HK-2 (cell line): ENCODE data around the gene CA14.
"Not testable (repeated sequence)": the region's sequence is repeated elsewhere in the genome, so short reads cannot be mapped to it uniquely, and the experiment has no call there.

Experiments
- DNase-seq: peaks from one replicate; pipeline ENCODE4 v3.0.0-alpha.2; 2018; ENCODE audit not compliant: unreplicated experiment

The CA14 gene

DNA sequence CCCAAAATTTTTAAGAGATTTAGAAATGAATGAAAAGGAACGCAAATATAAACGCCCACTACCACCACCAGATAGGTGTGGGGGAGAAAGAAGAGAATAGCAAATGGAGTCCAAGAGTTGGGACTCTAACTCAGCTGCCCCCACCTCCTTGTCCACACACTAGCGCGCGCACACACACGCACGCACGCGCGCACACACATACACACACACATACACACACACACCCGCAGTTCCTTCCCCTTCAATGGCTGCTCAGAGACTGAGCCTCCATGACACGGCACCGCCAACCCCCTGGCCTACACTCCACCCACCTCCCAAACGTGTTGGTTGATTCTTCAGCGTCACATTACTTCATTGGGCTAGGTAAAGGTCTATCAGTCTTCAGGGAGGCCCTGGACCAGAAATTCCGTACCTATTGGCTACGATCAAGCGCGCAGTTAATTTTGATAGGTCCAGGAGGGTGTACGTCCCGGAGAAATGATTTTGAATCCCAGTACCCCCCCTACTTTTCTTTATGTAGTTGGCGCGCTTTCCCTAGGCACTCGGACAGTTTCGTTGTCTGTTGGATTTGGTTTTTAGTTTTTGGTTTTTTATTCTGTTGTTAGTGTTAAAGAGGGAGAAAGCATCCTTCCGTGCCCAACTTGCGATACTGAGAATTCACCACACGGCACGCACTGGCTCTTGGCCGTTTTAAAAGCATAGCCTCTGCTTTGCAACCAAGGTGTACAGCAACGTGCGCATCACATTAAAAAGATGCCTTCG is 21.5 kb upstream of the CA14 start, which contains the start of gene ANP32E:
TSS of gene ANP32E (minus strand) at position 261 of the 762 bp plus-strand sequence. CDS start 326 bp downstream, outside the sequence.
- peak; percentile 94 for DNase-seq

DNA sequence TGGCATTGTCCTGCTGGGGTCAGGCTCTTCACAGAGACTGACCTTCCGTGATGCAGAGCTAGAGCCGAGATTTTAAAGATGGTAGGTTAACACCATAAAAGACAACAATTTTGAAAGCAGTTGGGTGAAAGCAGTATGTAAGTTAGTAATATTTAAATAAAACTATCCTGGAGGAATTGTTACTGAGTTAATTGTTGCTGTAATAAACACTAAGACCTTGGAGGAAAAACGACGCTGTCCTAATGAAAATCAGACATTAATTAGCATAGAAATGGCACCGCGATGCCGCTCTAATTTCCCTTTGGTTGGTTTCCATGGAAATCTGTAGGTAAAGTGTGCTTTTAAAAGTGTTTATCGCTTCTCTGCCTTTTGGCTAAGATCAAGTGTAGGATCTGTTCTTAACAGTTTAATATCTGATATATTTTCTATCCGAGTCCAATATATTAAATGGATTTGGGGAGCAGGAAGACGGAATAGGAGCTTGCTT is 20.9 kb upstream of the CA14 start:
- DNase-seq, result no peak

DNA sequence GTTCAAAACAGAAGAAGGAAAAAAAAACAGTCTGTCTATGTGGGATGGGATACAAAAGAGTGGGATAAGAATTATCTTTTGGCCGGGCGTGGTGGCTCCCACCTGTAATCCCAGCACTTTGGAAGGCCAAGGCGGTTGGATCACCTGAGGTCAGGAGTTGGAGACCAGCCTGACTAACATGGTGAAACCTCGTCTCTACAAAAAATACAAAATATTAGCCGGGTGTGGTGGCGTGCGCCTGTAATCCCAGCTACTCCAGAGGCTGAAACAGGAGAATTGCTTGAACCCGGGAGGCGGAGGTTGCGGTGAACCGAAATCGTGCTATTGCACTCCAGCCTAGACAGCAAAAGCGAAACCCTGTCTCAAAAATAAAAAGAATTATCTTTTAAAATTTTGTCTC is 20.4 kb upstream of the CA14 start:
- not testable (repeated sequence) for DNase-seq

DNA sequence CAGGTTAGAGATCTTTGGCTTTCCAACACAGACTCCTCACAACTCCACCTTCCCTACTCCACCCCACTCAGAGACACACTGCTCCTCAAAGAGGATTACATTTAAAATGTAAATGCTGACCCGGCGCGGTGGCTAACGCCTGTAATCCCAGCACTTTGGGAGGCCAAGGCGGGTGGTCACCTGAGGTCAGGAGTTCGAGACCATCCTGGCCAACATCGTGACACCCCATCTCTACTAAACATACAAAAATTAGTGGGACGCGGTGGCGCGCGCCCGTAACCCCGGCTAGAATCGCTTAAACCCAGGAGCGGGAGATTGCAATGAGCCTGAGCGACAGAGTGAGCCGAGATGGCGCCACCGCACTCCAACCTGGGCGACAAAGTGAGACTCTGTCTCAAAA is 19.8 kb upstream of the CA14 start:
- DNase-seq, result no peak

DNA sequence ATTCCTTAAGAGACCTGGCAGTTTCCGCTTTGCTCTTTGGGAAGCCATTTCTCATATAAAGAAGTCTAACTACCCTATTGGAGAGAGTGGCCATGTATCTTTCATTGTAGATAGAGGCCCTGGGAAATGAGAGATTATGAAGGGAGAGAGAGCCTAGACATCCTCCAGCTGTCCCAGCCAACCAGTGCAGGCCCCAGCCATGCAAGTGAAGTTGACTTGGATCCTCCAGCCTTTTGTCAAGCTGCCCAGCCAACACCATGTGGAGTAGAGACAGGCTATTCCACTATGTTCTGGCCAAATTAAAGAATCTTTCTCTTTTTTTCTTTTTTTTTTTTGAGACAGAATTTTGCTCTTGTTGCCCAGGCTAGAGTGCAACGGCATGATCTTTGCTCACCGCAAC is 14.6 kb upstream of the CA14 start:
- DNase-seq, result no peak

DNA sequence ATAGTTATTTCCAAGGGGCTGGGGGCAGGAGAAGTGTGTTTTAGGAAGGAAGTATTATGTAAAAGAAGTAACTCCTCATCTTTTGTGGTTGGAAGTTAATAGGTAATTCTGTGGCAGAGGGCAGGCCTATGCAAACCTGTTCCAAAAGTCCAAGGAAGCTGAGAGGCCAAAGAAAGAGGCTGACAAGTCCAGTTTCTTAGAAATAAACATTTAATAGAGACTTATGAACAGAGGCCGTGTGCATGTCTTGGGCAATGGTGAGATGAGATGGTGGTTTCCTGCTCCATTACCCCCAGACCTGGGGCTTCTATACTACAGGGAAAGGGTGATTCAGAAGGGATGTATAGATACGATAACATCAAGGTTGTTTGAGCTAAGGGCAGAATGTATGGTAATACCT is 7.6 kb upstream of the CA14 start:
- no peak for DNase-seq

GRCh38 chr1:150256198-150256553 is 1.4 kb upstream of the CA14 start:
- DNase-seq, result no peak

GRCh38 chr1:150256554-150257341 is 826 bp upstream of the CA14 start:
- no peak for DNase-seq

GRCh38 chr1:150259217-150259616 is 1.6 kb downstream of the CA14 start:
- no peak for DNase-seq

DNA sequence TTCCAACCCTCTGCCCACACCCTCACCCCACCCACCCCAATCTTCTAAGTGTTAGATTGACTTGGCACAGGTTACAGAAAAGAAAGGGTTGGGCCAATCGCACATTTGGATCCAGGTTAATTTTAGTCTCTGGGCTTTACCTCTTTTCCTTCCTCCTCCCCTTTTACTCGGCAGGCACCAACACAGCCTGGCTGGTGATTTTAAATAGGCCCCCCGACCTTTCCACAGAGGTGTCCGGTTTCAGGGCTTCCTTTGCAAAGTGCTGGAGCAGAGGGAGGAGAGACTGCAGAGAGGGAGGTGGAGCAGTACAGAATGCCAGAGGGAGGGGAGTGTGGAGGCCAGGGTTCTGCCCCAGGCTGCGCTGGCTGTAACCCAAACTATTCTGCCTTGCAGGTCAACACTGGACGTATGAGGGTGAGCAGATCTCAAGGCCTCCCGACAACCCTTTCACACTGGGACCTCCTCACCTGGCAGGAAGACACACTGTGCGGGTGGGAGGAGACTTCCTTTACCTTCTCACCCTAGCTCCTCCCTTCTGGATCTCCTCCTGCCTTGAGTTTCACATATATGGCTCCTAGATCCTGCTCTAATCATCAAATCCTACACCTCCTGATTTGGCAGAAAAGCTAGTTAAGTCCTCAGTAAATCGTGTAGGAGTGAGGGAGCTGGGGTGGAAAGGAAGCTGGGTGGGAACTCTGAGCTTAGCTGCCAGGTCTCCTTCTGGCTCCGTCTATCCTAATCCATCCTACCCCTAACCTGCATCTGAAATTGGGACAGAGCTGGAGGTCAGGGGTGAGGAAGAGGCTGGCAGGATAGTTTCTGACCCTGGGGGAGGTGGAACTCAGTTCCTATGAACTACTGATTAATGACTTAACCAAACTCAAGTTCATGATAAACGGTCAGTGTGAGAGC is 2.4 kb downstream of the CA14 start:
- no peak for DNase-seq

- no peak for DNase-seq
These were observed 3.8 kb downstream of the CA14 start for GRCh38 chr1:150261367-150261766.

GRCh38 chr1:150262388-150263320 is 5.1 kb downstream of the CA14 start:
- DNase-seq, result no peak

GRCh38 chr1:150263549-150263948 is 6.0 kb downstream of the CA14 start:
- no peak for DNase-seq

- no peak for DNase-seq
These were observed 10.3 kb downstream of the CA14 start for GRCh38 chr1:150267896-150268295.

GRCh38 chr1:150268340-150268704 is 10.7 kb downstream of the CA14 start:
- peak; percentile 43 for DNase-seq

DNA sequence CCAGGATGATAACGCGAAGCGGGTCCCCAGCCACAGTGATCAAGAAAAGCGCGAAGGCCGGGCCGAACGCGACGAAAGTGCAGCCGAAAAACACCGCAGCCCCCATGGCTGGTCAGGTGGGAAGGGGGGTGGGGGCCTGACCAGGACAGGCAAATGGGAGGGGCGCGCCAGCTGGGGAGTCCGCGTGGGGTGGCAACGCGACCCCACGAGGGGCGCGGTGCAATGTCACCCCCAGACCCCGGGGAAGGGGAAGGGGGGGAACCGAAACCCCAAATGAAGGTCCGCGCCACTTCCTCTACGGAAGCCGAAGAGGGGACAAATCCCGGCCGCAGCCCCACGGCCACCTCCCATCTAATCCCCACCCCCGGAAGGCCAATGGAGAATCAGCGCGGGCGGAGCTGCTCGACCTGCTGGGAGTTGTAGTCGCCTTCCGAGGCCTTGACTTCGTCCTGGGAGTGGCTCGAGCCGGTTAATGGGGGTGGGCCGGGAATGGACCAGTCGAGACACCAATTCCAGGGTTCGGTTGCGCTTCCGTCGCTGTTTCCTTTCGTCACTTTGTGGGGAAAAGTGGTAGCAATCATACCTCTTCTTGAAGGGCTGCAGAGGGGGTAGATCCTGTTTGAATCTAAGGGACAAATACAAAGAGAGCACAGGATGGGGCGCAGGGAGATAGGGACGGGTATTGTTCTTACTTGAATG is 11.3 kb downstream of the CA14 start, which contains the start of gene APH1A:
TSS of gene APH1A (minus strand) at position 312 of the 699 bp plus-strand sequence. CDS start at position 106, 206 bp downstream.
- DNase-seq, result peak; percentile 94

DNA sequence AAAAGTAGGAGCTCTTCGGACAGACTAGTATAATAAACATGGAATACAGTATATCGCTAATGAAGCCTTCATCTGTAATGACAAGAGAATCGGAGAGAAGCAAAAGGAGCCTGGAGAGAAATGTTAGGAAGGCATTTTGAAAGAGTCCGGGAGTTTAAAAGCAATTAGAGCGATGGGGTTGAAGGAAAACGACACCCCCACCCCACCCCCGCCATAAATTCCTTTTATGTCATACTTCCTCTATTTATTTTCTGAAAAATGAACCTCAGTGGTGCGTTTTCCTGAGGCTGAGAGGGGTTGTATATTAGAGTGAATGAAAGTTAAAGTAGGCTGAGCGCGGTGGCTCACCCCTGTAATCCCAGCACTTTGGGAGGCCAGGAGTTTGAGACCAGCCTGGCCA is 11.9 kb downstream of the CA14 start:
- DNase-seq, result no peak

DNA sequence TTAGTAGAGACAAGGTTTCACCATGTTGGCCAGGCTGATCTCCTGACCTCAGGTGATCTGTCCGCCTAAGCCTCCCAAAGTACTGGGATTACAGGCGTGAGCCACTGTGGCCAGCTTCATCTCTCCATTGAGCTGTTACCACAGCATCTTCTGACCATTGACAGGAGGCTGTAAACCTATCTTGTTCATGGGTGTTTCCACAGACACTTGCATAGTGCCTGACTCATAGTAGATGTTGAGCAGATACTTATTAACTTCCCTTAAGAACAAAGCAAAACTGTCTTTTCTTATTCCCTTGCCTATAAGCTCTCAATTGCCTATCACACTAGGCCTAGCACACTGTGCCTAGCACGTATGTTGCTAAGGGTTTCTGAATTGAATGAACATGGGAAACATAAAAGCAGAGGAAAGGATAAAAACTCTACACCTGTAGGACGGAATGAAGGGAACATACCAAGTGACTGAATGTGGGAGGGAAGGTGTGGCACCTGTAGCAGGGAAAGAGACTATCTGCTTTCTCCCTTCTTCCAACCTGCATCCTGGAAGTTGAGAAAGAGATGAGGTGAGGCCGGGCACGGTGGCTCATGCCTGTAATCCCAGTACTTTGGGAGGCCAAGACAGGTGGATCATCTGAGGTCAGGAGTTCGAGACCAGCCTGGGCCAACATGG is 13.9 kb downstream of the CA14 start:
- DNase-seq, result no peak

- no peak for DNase-seq
These were observed 15.7 kb downstream of the CA14 start for GRCh38 chr1:150273311-150273710.
